ENCODE data around the gene RGS7BP. TPM values are rescaled to one million over a fixed set of nuclear protein-coding genes. Genes with fewer than 3 reads are reported as not detected.

RGS7BP gene
- polyA plus RNA-seq, 3 donors, result not detected

- H3K4me3 Mint-ChIP-seq, result no peak overlapping the region
- no peak for DNase-seq
Measured at GRCh38 chr5:64513492-64513891, 7.7 kb downstream of the RGS7BP start.

GRCh38 chr5:64514612-64515011 is 8.8 kb downstream of the RGS7BP start:
- peaks cover 0 to 3% (median 1%) of the 10 kb centered on the region in 7 donors for H3K9me3 Mint-ChIP-seq
- no CpG with 5 or more reads among the region's 1 CpG for WGBS (ENCODE audit: insufficient coverage)
- TF ChIP-seq, protein P1, sequence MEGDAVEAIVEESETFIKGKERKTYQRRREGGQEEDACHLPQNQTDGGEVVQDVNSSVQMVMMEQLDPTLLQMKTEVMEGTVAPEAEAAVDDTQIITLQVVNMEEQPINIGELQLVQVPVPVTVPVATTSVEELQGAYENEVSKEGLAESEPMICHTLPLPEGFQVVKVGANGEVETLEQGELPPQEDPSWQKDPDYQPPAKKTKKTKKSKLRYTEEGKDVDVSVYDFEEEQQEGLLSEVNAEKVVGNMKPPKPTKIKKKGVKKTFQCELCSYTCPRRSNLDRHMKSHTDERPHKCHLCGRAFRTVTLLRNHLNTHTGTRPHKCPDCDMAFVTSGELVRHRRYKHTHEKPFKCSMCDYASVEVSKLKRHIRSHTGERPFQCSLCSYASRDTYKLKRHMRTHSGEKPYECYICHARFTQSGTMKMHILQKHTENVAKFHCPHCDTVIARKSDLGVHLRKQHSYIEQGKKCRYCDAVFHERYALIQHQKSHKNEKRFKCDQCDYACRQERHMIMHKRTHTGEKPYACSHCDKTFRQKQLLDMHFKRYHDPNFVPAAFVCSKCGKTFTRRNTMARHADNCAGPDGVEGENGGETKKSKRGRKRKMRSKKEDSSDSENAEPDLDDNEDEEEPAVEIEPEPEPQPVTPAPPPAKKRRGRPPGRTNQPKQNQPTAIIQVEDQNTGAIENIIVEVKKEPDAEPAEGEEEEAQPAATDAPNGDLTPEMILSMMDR (IDR thresholded peaks at IDR 0.05), result no peak

More at GRCh38 chr5:64513492-64513891, 7.7 kb downstream of the RGS7BP start:
- Histone ChIP-seq H3K9me3 (replicated peaks in 1 of 2; ENCODE audit: control insufficient read depth in 1 of 2, insufficient read depth in 1 of 2, low read length in 2 of 2) (no peaks in the 10 kb centered on the region), H3K4me1 (ENCODE audit: control insufficient read depth in 1 of 2, insufficient read depth in 2 of 2, low read length in 2 of 2) (no peaks in the 10 kb centered on the region), H3K27ac (ENCODE audit: low read depth in 1 of 2, low read length in 2 of 2) (no peak overlapping the region), H3K9ac (ENCODE audit: insufficient read depth, low read length, poor library complexity, severe bottlenecking) (no peak overlapping the region), H4K20me1 (ENCODE audit: insufficient read depth, low read length) (no peaks in the 10 kb centered on the region), H3K27me3 (ENCODE audit: control insufficient read depth in 2 of 2, insufficient read depth in 2 of 2, low read length in 2 of 2) (no peaks in the 10 kb centered on the region), H2AFZ (ENCODE audit: insufficient read depth, low read depth, low read length, poor library complexity, severe bottlenecking) (no peak overlapping the region), H3K4me2 (replicated peaks; ENCODE audit: extremely low read depth, low read length, poor library complexity, severe bottlenecking) (no peak overlapping the region), H3K4me3 (replicated peaks in 1 of 3; ENCODE audit: low read depth in 2 of 3, low read length in 3 of 3) (no peak overlapping the region), H3K79me2 (ENCODE audit: insufficient read depth, low read length) (no peaks in the 10 kb centered on the region), H3K36me3 (replicated peaks in 1 of 2; ENCODE audit: control insufficient read depth in 1 of 2, insufficient read depth in 2 of 2, low read length in 2 of 2) (no peaks in the 10 kb centered on the region)
- TF ChIP-seq, protein P1 (IDR thresholded peaks at IDR 0.05), result no peak
- Mint-ChIP-seq H3K27me3 (ENCODE audit: low read depth in 3 of 3) (peaks cover 3 to 6% (median 5%) of the 10 kb centered on the region in 3 donors), H3K4me1 (no peaks in the 10 kb centered on the region), H3K9me3 (peaks cover 0 to 3% (median 0%) of the 10 kb centered on the region in 7 donors), H3K27ac (no peak overlapping the region), H3K36me3 (no peaks in the 10 kb centered on the region)
- intact Hi-C loops (cut with micrococcal nuclease), result no loop called here
- WGBS (ENCODE audit: insufficient coverage), result no CpG with 5 or more reads among the region's 5 CpGs

More at GRCh38 chr5:64514612-64515011, 8.8 kb downstream of the RGS7BP start:
- Histone ChIP-seq H2AFZ (ENCODE audit: insufficient read depth, low read depth, low read length, poor library complexity, severe bottlenecking) (no peak overlapping the region), H3K4me3 (replicated peaks in 1 of 3; ENCODE audit: low read depth in 2 of 3, low read length in 3 of 3) (no peak overlapping the region), H3K27me3 (ENCODE audit: control insufficient read depth in 2 of 2, insufficient read depth in 2 of 2, low read length in 2 of 2) (no peaks in the 10 kb centered on the region), H3K79me2 (ENCODE audit: insufficient read depth, low read length) (no peaks in the 10 kb centered on the region), H3K9me3 (replicated peaks in 1 of 2; ENCODE audit: control insufficient read depth in 1 of 2, insufficient read depth in 1 of 2, low read length in 2 of 2) (no peaks in the 10 kb centered on the region), H4K20me1 (ENCODE audit: insufficient read depth, low read length) (no peaks in the 10 kb centered on the region), H3K4me2 (replicated peaks; ENCODE audit: extremely low read depth, low read length, poor library complexity, severe bottlenecking) (no peak overlapping the region), H3K36me3 (replicated peaks in 1 of 2; ENCODE audit: control insufficient read depth in 1 of 2, insufficient read depth in 2 of 2, low read length in 2 of 2) (no peaks in the 10 kb centered on the region), H3K4me1 (ENCODE audit: control insufficient read depth in 1 of 2, insufficient read depth in 2 of 2, low read length in 2 of 2) (no peaks in the 10 kb centered on the region), H3K9ac (ENCODE audit: insufficient read depth, low read length, poor library complexity, severe bottlenecking) (no peak overlapping the region), H3K27ac (ENCODE audit: low read depth in 1 of 2, low read length in 2 of 2) (no peak overlapping the region)
- intact Hi-C loops (cut with micrococcal nuclease), result no loop called here
- no peak overlapping the region for H3K27ac Mint-ChIP-seq
- H3K4me1 Mint-ChIP-seq, result no peaks in the 10 kb centered on the region
- no peak for DNase-seq
- no peak overlapping the region for H3K4me3 Mint-ChIP-seq
- peaks cover 0 to 3% (median 3%) of the 10 kb centered on the region in 3 donors for H3K27me3 Mint-ChIP-seq (ENCODE audit: low read depth in 3 of 3)
- H3K36me3 Mint-ChIP-seq, result no peaks in the 10 kb centered on the region

All from CD14-positive monocyte (primary cell).